Fibroblast of peridontal ligament (primary cell): ENCODE measurements around the gene ANO8.
"Not testable (repeated sequence)": the region's sequence is repeated elsewhere in the genome, so short reads cannot be mapped to it uniquely, and the experiment has no call there.

Source experiments
- DNase-seq: peaks from one replicate; pipeline ENCODE4 v3.0.0-alpha.2; 2010; ENCODE audit errors: extremely low read depth

The ANO8 gene

GRCh38 chr19:17311455-17312188 lies 23.0 kb downstream of the ANO8 start:
- DNase-seq, result no peak

- no peak for DNase-seq
Observed at GRCh38 chr19:17309965-17310461, 24.6 kb downstream of the ANO8 start.

GRCh38 chr19:17309198-17309964 lies 25.3 kb downstream of the ANO8 start, which contains the start of gene DDA1:
DDA1 (plus strand) TSS chr19:17309563; CDS start chr19:17309655, 92 bp downstream.
- DNase-seq, result peak; percentile 100

- DNase-seq, result no peak
Observed at GRCh38 chr19:17307876-17308377, 26.7 kb downstream of the ANO8 start.

- no peak for DNase-seq
Observed at GRCh38 chr19:17306285-17306714, 28.4 kb downstream of the ANO8 start.

- DNase-seq, result peak; percentile 97
Observed at GRCh38 chr19:17305517-17306284, 29.0 kb downstream of the ANO8 start, which contains the start of gene MRPL34. MRPL34 (plus strand) TSS chr19:17305872; CDS start chr19:17305893, 21 bp downstream.

GRCh38 chr19:17305216-17305516 lies 29.5 kb downstream of the ANO8 start:
- no peak for DNase-seq

GRCh38 chr19:17304386-17305215 lies 30.1 kb downstream of the ANO8 start:
- DNase-seq, result no peak

GRCh38 chr19:17303940-17304267 lies 30.8 kb downstream of the ANO8 start:
- DNase-seq, result peak; percentile 57

- DNase-seq, result peak; percentile 93
Observed at GRCh38 chr19:17303167-17303939, 31.3 kb downstream of the ANO8 start, which contains the start of gene ABHD8. ABHD8 (minus strand) TSS chr19:17303425; CDS start chr19:17301616, 1,809 bp downstream.

- no peak for DNase-seq
Observed at GRCh38 chr19:17302391-17303166, 32.1 kb downstream of the ANO8 start.

GRCh38 chr19:17300992-17301619 lies 33.5 kb downstream of the ANO8 start:
- no peak for DNase-seq

GRCh38 chr19:17296976-17297375 lies 37.7 kb downstream of the ANO8 start:
- DNase-seq, result no peak

GRCh38 chr19:17296273-17296672 lies 38.4 kb downstream of the ANO8 start:
- no peak for DNase-seq

- DNase-seq, result not testable (repeated sequence)
Observed at GRCh38 chr19:17295551-17295950, 39.1 kb downstream of the ANO8 start.

GRCh38 chr19:17294051-17294891 lies 40.4 kb downstream of the ANO8 start:
- DNase-seq, result no peak

- no peak for DNase-seq
Observed at GRCh38 chr19:17293605-17294004, 41.0 kb downstream of the ANO8 start.
